GM10266 (cell line): ENCODE measurements around the gene PARVB.

ENCODE experiments used
- DNase-seq: peaks from one replicate; pipeline ENCODE4 v3.0.0; 2012; ENCODE audit errors: extremely low spot score
- CTCF ChIP-seq: IDR thresholded peaks from 2 replicates; pipeline ENCODE4 v1.5.1; 2012; ENCODE audit warnings: mild to moderate bottlenecking, low read depth; ENCODE audit not compliant: control insufficient read depth, insufficient read depth; ENCODE audit errors: missing control alignments

The PARVB gene

GRCh38 chr22:44167501-44167900 lies 143.4 kb downstream of the PARVB start:
- no peak for TF ChIP-seq CTCF

GRCh38 chr22:44168206-44168605 lies 144.1 kb downstream of the PARVB start:
- DNase-seq, result no peak
- TF ChIP-seq CTCF, result no peak

More at GRCh38 chr22:44167501-44167900, 143.4 kb downstream of the PARVB start:
- no peak for DNase-seq

GRCh38 chr22:44170470-44170869 lies 146.4 kb downstream of the PARVB start:
- no peak for DNase-seq
- TF ChIP-seq CTCF, result no peak

- no peak for TF ChIP-seq CTCF
- DNase-seq, result no peak
Measured at GRCh38 chr22:44171561-44171960, 147.5 kb downstream of the PARVB start.

- TF ChIP-seq CTCF, result no peak
- peak; percentile 71 for DNase-seq
Measured at GRCh38 chr22:44172370-44173108, 148.4 kb downstream of the PARVB start.

GRCh38 chr22:44173154-44173553 lies 149.1 kb downstream of the PARVB start:
- TF ChIP-seq CTCF, result no peak
- DNase-seq, result no peak

GRCh38 chr22:44175676-44176075 lies 151.6 kb downstream of the PARVB start:
- no peak for DNase-seq
- TF ChIP-seq CTCF, result no peak
